Neuronal stem cell (in vitro differentiated cells): ENCODE data around the gene KICS2.
"Not testable (repeated sequence)": the region's sequence is repeated elsewhere in the genome, so short reads cannot be mapped to it uniquely, and the experiment has no call there.

Source experiments
- DNase-seq: peaks from one replicate; pipeline ENCODE4 v3.0.0-alpha.2; 2013; ENCODE audit warnings: low spot score
- H2AFZ ChIP-seq: one replicate; pipeline ENCODE4 v1.6.1; 2013; ENCODE audit warnings: mild to moderate bottlenecking, low read length, inconsistent platforms
- H2AK5ac ChIP-seq: 2 replicates; pipeline ENCODE4 v1.6.1; 2013; ENCODE audit warnings: low read depth, mild to moderate bottlenecking, inconsistent platforms, low read length, moderate library complexity, mixed read lengths
- H2BK120ac ChIP-seq: 2 replicates; pipeline ENCODE4 v1.6.1; 2013; ENCODE audit warnings: low read depth, mild to moderate bottlenecking, inconsistent platforms, low read length, moderate library complexity, mixed read lengths
- H2BK12ac ChIP-seq: one replicate; pipeline ENCODE4 v1.6.1; 2013; ENCODE audit warnings: low read length, inconsistent platforms
- H2BK15ac ChIP-seq: 2 replicates; pipeline ENCODE4 v1.6.1; 2013; ENCODE audit warnings: mild to moderate bottlenecking, low read length, inconsistent platforms, mixed read lengths
- H2BK5ac ChIP-seq: one replicate; pipeline ENCODE4 v1.6.1; 2013; ENCODE audit warnings: inconsistent platforms, mild to moderate bottlenecking, low read length, moderate library complexity
- H3K14ac ChIP-seq: one replicate; pipeline ENCODE4 v1.6.1; 2013; ENCODE audit warnings: low read length, inconsistent platforms
- H3K18ac ChIP-seq: 2 replicates; pipeline ENCODE4 v1.6.1; 2013; ENCODE audit warnings: low read length, inconsistent platforms
- H3K23ac ChIP-seq: 2 replicates; pipeline ENCODE4 v1.6.1; 2013; ENCODE audit warnings: low read depth, mild to moderate bottlenecking, mixed read lengths, low read length, inconsistent platforms; ENCODE audit not compliant: poor library complexity
- H3K27ac ChIP-seq: replicated peaks from 3 replicates; pipeline ENCODE4 v1.5.1; 2013; ENCODE audit warnings: low read length, inconsistent platforms
- H3K27me3 ChIP-seq, 3 experiments: 2 replicates each; pipeline ENCODE4 v1.6.1; 2013; ENCODE audit warnings: low read length in 3 of 3, mild to moderate bottlenecking in 2 of 3, inconsistent platforms in 1 of 3, low read depth in 1 of 3, mixed read lengths in 1 of 3, moderate library complexity in 1 of 3; ENCODE audit not compliant: control insufficient read depth in 3 of 3, insufficient read depth in 3 of 3
- H3K36me3 ChIP-seq, 2 donors: replicated peaks in 1 of 2; 2 replicates each; pipeline ENCODE4 v1.6.1; 2013; ENCODE audit warnings: low read length in 2 of 2; ENCODE audit not compliant: control insufficient read depth in 2 of 2, insufficient read depth in 2 of 2
- H3K4ac ChIP-seq: 2 replicates; pipeline ENCODE4 v1.6.1; 2013; ENCODE audit warnings: inconsistent platforms, mild to moderate bottlenecking, low read length, moderate library complexity
- H3K4me1 ChIP-seq, 2 donors: 1 replicate in 1 of 2; 2 replicates in 1 of 2; pipeline ENCODE4 v1.6.1; 2013; ENCODE audit warnings: low read length in 2 of 2, low read depth in 1 of 2; ENCODE audit not compliant: control insufficient read depth in 2 of 2, insufficient read depth in 1 of 2
- H3K4me2 ChIP-seq: one replicate; pipeline ENCODE4 v1.6.1; 2013; ENCODE audit warnings: mild to moderate bottlenecking, low read length, inconsistent platforms; ENCODE audit not compliant: insufficient read depth, poor library complexity, severe bottlenecking
- H3K4me3 ChIP-seq, 2 donors: 2 replicates each; pipeline ENCODE4 v1.5.1; 2013; ENCODE audit warnings: low read length in 2 of 2, mild to moderate bottlenecking in 2 of 2, inconsistent platforms in 1 of 2, moderate library complexity in 1 of 2
- H3K79me1 ChIP-seq: one replicate; pipeline ENCODE4 v1.6.1; 2013; ENCODE audit warnings: low read depth, mild to moderate bottlenecking, inconsistent platforms, low read length, moderate library complexity
- H3K9ac ChIP-seq: one replicate; pipeline ENCODE4 v1.6.1; 2013; ENCODE audit warnings: mild to moderate bottlenecking, low read depth, low read length, inconsistent platforms; ENCODE audit not compliant: poor library complexity
- H3K9me3 ChIP-seq, 2 donors: replicated peaks in 1 of 2; 2 replicates each; pipeline versions ENCODE3 to v1.6.1; 2013; ENCODE audit warnings: low read length in 2 of 2, mild to moderate bottlenecking in 2 of 2, inconsistent platforms in 1 of 2, low read depth in 1 of 2, mixed read lengths in 1 of 2, moderate library complexity in 1 of 2; ENCODE audit not compliant: control insufficient read depth in 2 of 2, insufficient read depth in 1 of 2
- H4K8ac ChIP-seq: one replicate; pipeline ENCODE4 v1.6.1; 2013; ENCODE audit warnings: low read depth, mild to moderate bottlenecking, inconsistent platforms, low read length, moderate library complexity
- H4K91ac ChIP-seq: one replicate; pipeline ENCODE4 v1.6.1; 2013; ENCODE audit warnings: low read length, low read depth, mild to moderate bottlenecking, inconsistent platforms; ENCODE audit not compliant: poor library complexity
- WGBS, 2 donors: extraction: QIAGEN DNeasy Blood & Tissue Kit; methylation state at CpG; one replicate each; pipeline ENCODE4 v1.1.7; 2013; ENCODE audit warnings: missing lambda C conversion rate in 2 of 2, mixed read lengths in 1 of 2; ENCODE audit not compliant: insufficient read length in 2 of 2, insufficient replicate concordance in 1 of 2; ENCODE audit errors: extremely low coverage in 2 of 2; 5-methylcytosine and 5-hydroxymethylcytosine counted together

Gene KICS2

GRCh38 chr12:64220046-64220445 lies 2.0 kb downstream of the KICS2 start:
- no peaks in the 10 kb centered on the region for H3K9me3 ChIP-seq

GRCh38 chr12:64219145-64219544 lies 3.0 kb downstream of the KICS2 start:
- no peak overlapping the region for H2BK12ac ChIP-seq
- no peaks in the 10 kb centered on the region for H3K27me3 ChIP-seq
- H3K4me3 ChIP-seq = no peak overlapping the region
- no peak for DNase-seq
- H3K27ac ChIP-seq = no peak overlapping the region
- no peak overlapping the region for H2BK15ac ChIP-seq
- H4K91ac ChIP-seq = no peak overlapping the region
- no peak overlapping the region for H3K9ac ChIP-seq
- H3K36me3 ChIP-seq = peaks cover 0 to 2% of the 10 kb centered on the region in 2 donors
- no peak overlapping the region for H3K23ac ChIP-seq
- H4K8ac ChIP-seq = no peak overlapping the region
- WGBS, 2 donors = no CpG with 5 or more reads among the region's 2 CpGs
- H3K4me2 ChIP-seq = no peak overlapping the region
- no peak overlapping the region for H2BK5ac ChIP-seq
- H3K14ac ChIP-seq = no peak overlapping the region
- no peak overlapping the region for H3K4ac ChIP-seq
- peaks cover 2 to 3% of the 10 kb centered on the region in 2 donors for H3K4me1 ChIP-seq
- no peak overlapping the region for H2AK5ac ChIP-seq
- peak overlapping the region; percentile 42 for H2AFZ ChIP-seq
- H2BK120ac ChIP-seq = no peak overlapping the region
- no peaks in the 10 kb centered on the region for H3K79me1 ChIP-seq
- no peaks in the 10 kb centered on the region for H3K9me3 ChIP-seq
- no peak overlapping the region for H3K18ac ChIP-seq

More at GRCh38 chr12:64220046-64220445, 2.0 kb downstream of the KICS2 start:
- Histone ChIP-seq H2AFZ (peak overlapping the region; percentile 11), H3K9ac (no peak overlapping the region), H3K4me3 (no peak overlapping the region), H3K4me1 (peaks cover 2 to 3% of the 10 kb centered on the region in 2 donors), H3K27ac (no peak overlapping the region), H3K23ac (no peak overlapping the region), H2BK120ac (no peak overlapping the region), H4K8ac (no peak overlapping the region), H3K4ac (no peak overlapping the region), H2BK12ac (no peak overlapping the region), H2AK5ac (no peak overlapping the region), H3K18ac (no peak overlapping the region), H3K79me1 (no peaks in the 10 kb centered on the region), H3K27me3 (no peaks in the 10 kb centered on the region), H3K36me3 (peaks cover 0 to 2% of the 10 kb centered on the region in 2 donors), H2BK15ac (no peak overlapping the region), H2BK5ac (no peak overlapping the region), H4K91ac (no peak overlapping the region), H3K14ac (no peak overlapping the region), H3K4me2 (no peak overlapping the region)
- WGBS, 2 donors = no CpG with 5 or more reads among the region's 3 CpGs
- no peak for DNase-seq

- no CpG with 5 or more reads among the region's 5 CpGs for WGBS, 2 donors
These were observed 3.5 kb downstream of the KICS2 start for GRCh38 chr12:64218597-64218996.

GRCh38 chr12:64217643-64218042 lies 4.5 kb downstream of the KICS2 start:
- WGBS, 2 donors = no CpG with 5 or more reads among the region's 7 CpGs
- H3K4me3 ChIP-seq, H3K79me1 ChIP-seq: not testable (repeated sequence)

More at GRCh38 chr12:64218597-64218996, 3.5 kb downstream of the KICS2 start:
- Histone ChIP-seq H3K4ac (no peak overlapping the region), H3K4me1 (peaks cover 2 to 3% of the 10 kb centered on the region in 2 donors), H2AK5ac (no peak overlapping the region), H3K36me3 (peaks cover 0 to 2% of the 10 kb centered on the region in 2 donors), H3K27me3 (no peaks in the 10 kb centered on the region), H3K27ac (no peak overlapping the region), H3K9me3 (no peaks in the 10 kb centered on the region), H4K91ac (no peak overlapping the region), H3K14ac (no peak overlapping the region), H2BK120ac (no peak overlapping the region), H3K18ac (no peak overlapping the region), H3K4me2 (no peak overlapping the region), H4K8ac (no peak overlapping the region), H3K79me1 (no peaks in the 10 kb centered on the region), H3K4me3 (no peak overlapping the region), H3K23ac (no peak overlapping the region), H3K9ac (no peak overlapping the region), H2AFZ (no peak overlapping the region), H2BK5ac (no peak overlapping the region), H2BK15ac (no peak overlapping the region), H2BK12ac (no peak overlapping the region)
- no peak for DNase-seq

More at GRCh38 chr12:64217643-64218042, 4.5 kb downstream of the KICS2 start:
- H3K23ac ChIP-seq, H2BK5ac ChIP-seq, H3K9ac ChIP-seq, H2BK15ac ChIP-seq, H3K27ac ChIP-seq, H3K4ac ChIP-seq, H2AK5ac ChIP-seq, H3K36me3 ChIP-seq, H3K27me3 ChIP-seq, H2BK120ac ChIP-seq, H2AFZ ChIP-seq, H3K9me3 ChIP-seq, H4K8ac ChIP-seq, H3K4me1 ChIP-seq, DNase-seq, H2BK12ac ChIP-seq, H3K18ac ChIP-seq, H3K4me2 ChIP-seq, H4K91ac ChIP-seq, H3K14ac ChIP-seq: not testable (repeated sequence)
